MCF 10A (cell line): ENCODE data around the gene GNG4. TPM values are rescaled to one million over a fixed set of nuclear protein-coding genes. Genes with fewer than 3 reads are reported as not detected.

Experiments
- BruUV-seq: library from RNA; stranded (reverse); fragments of 400-500 nt; replicated peaks from 2 replicates; lab custom pipeline; 2021; lab: Mats Ljungman, UMichigan
- CTCF ChIA-PET: fragments of 300-600 bp; sonication (Branson Sonifier 250); formaldehyde crosslinking; extraction: SDS; loops from one replicate; lab custom pipeline; 2021; ENCODE audit warnings: antibody characterized with exemption, inconsistent platforms; lab: Yijun Ruan, JAX
- POLR2A ChIA-PET: fragments of 300-600, 350-650 bp; sonication (Branson Sonifier 250); formaldehyde crosslinking; extraction: SDS; loops from one replicate; lab custom pipeline; 2020; ENCODE audit warnings: antibody characterized with exemption, inconsistent platforms; lab: Yijun Ruan, JAX
- DNase-seq: peaks from one replicate; pipeline ENCODE4 v3.0.0-alpha.2; 2018; ENCODE audit not compliant: unreplicated experiment
- H3K27ac Mint-ChIP-seq: one replicate; pipeline ENCODE4 v1.8.0; 2022; ENCODE audit warnings: mild to moderate bottlenecking, low read depth, mixed read lengths; ENCODE audit not compliant: unreplicated experiment
- H3K27me3 Mint-ChIP-seq: one replicate; pipeline ENCODE4 v1.8.0; 2022; ENCODE audit warnings: mixed read lengths; ENCODE audit not compliant: insufficient read depth, unreplicated experiment
- H3K36me3 Mint-ChIP-seq: one replicate; pipeline ENCODE4 v1.8.0; 2022; ENCODE audit warnings: mild to moderate bottlenecking, moderate library complexity, mixed read lengths; ENCODE audit not compliant: insufficient read depth, unreplicated experiment
- H3K4me1 Mint-ChIP-seq: one replicate; pipeline ENCODE4 v1.8.0; 2022; ENCODE audit warnings: mixed read lengths; ENCODE audit not compliant: insufficient read depth, unreplicated experiment
- H3K4me3 Mint-ChIP-seq: one replicate; pipeline ENCODE4 v1.8.0; 2022; ENCODE audit warnings: mild to moderate bottlenecking, moderate library complexity, mixed read lengths; ENCODE audit not compliant: unreplicated experiment
- H3K9me3 Mint-ChIP-seq: one replicate; pipeline ENCODE4 v1.8.0; 2022; ENCODE audit warnings: mixed read lengths; ENCODE audit not compliant: unreplicated experiment
- CTCF ChIP-seq: fragments of 200-600 bp; IDR thresholded peaks from one replicate; pipeline ENCODE4 v1.8.0; 2022; ENCODE audit warnings: antibody characterized with exemption, mild to moderate bottlenecking; ENCODE audit not compliant: unreplicated experiment
- intact Hi-C: fragments of 100-400 bp; cut with micrococcal nuclease; formaldehyde crosslinking; loops from 2 replicates; pipeline ENCODE4 v1.14.1; 2022
- total RNA-seq: library from RNA; stranded (reverse); gene quantifications from 2 replicates; pipeline ENCODE4 v1.2.3, GENCODE V29; 2022

The GNG4 gene
- total RNA-seq, 1 experiment from 2014 or later = 3.0 TPM

GRCh38 chr1:235637756-235638534 is 11.6 kb downstream of the GNG4 start:
- ChIA-PET POLR2A (interaction anchor here (0.5 to 1.1 kb wide), 2 partner anchors 9 to 102 kb away, joined by 3 to 4 read pairs; no protein-coding TSS in a partner anchor), CTCF (no interaction called here)
- Mint-ChIP-seq H3K27me3 (no peaks in the 10 kb centered on the region), H3K9me3 (no peaks in the 10 kb centered on the region), H3K36me3 (no peaks in the 10 kb centered on the region), H3K27ac (no peak overlapping the region), H3K4me1 (peaks cover 16% of the 10 kb centered on the region), H3K4me3 (no peak overlapping the region)
- TF ChIP-seq CTCF = no peak
- no peak for DNase-seq
- no TSS peak for BruUV-seq
- intact Hi-C loops = no loop called here

- Mint-ChIP-seq H3K9me3 (no peaks in the 10 kb centered on the region), H3K4me3 (no peak overlapping the region), H3K4me1 (peaks cover 13% of the 10 kb centered on the region), H3K27ac (no peak overlapping the region), H3K27me3 (no peaks in the 10 kb centered on the region), H3K36me3 (no peaks in the 10 kb centered on the region)
- ChIA-PET POLR2A (interaction anchor here (0.6 kb wide), 1 partner anchor 68 kb away, joined by 5 read pairs; no protein-coding TSS in a partner anchor), CTCF (interaction anchor here (0.6 to 1.0 kb wide), 2 partner anchors 47 to 136 kb away, joined by 3 read pairs; no protein-coding TSS in a partner anchor)
- DNase-seq = no peak
- no peak for TF ChIP-seq CTCF
- BruUV-seq = no TSS peak
- intact Hi-C loops = no loop called here
These were observed 13.5 kb downstream of the GNG4 start for GRCh38 chr1:235635938-235636662.

- peaks cover 13% of the 10 kb centered on the region for H3K4me1 Mint-ChIP-seq
- no TSS peak for BruUV-seq
- no peak for TF ChIP-seq CTCF
- CTCF ChIA-PET = interaction anchor here (0.6 to 1.7 kb wide), 12 partner anchors 12 to 882 kb away, joined by 3 to 6 read pairs (median 4); partner anchors contain the start of gene B3GALNT2
- POLR2A ChIA-PET = interaction anchor here (0.6 to 1.8 kb wide), 2 partner anchors 19 to 62 kb away, joined by 4 to 15 read pairs; no protein-coding TSS in a partner anchor
- H3K27me3 Mint-ChIP-seq = no peaks in the 10 kb centered on the region
- peak overlapping the region; percentile 72 for H3K27ac Mint-ChIP-seq
- DNase-seq = peak; percentile 71
- no peaks in the 10 kb centered on the region for H3K9me3 Mint-ChIP-seq
- intact Hi-C loops = no loop called here
- peak overlapping the region; percentile 69 for H3K4me3 Mint-ChIP-seq
- H3K36me3 Mint-ChIP-seq = no peaks in the 10 kb centered on the region
These were observed 16.8 kb downstream of the GNG4 start for GRCh38 chr1:235632506-235633401.
